Colonic mucosa (tissue), 4 donors: ENCODE measurements around the gene KHDC4. TPM values are rescaled to one million over a fixed set of nuclear protein-coding genes. Genes with fewer than 3 reads are reported as not detected.

Experiments used
- DNase-seq: peaks from one replicate; pipeline ENCODE4 v3.0.0-alpha.2; 2020
- H3K27ac ChIP-seq: fragments of 200-600 bp; one replicate; pipeline ENCODE4 v1.8.0; 2021
- H3K27me3 ChIP-seq: fragments of 200-600 bp; one replicate; pipeline ENCODE4 v1.8.0; 2021
- H3K36me3 ChIP-seq: fragments of 200-600 bp; one replicate; pipeline ENCODE4 v1.8.0; 2021
- H3K4me1 ChIP-seq: fragments of 200-600 bp; one replicate; pipeline ENCODE4 v1.8.0; 2021; ENCODE audit warnings: mild to moderate bottlenecking
- H3K4me3 ChIP-seq: fragments of 200-600 bp; one replicate; pipeline ENCODE4 v1.8.0; 2021
- H3K9ac ChIP-seq, 2 donors: one replicate each; pipeline ENCODE4 v1.7.0; 2013; ENCODE audit warnings: control low read depth in 2 of 2, low read depth in 2 of 2, low read length in 2 of 2
- H3K9me3 ChIP-seq: fragments of 200-600 bp; one replicate; pipeline ENCODE4 v1.8.0; 2021
- CTCF ChIP-seq: fragments of 200-600 bp; IDR thresholded peaks from one replicate; pipeline ENCODE4 v1.8.0; 2022; ENCODE audit warnings: antibody characterized with exemption, mild to moderate bottlenecking
- intact Hi-C: fragments of 100-400 bp; cut with DNase I; formaldehyde crosslinking; loops from one replicate; pipeline ENCODE4 v1.14.1; 2022
- microRNA-seq: library from miRNA; unstranded; fragments of <30 nt; microRNA quantifications from one replicate; pipeline ENCODE4, GENCODE V29; 2019
- total RNA-seq, 2 donors: library from RNA; stranded (reverse); fragmentation: NEBNext Ultra II Directional in 1 of 2; extraction: Animal tissue kit (Norgen Biotek cat#: 25700) in 1 of 2; gene quantifications; one replicate each; pipeline ENCODE4 v1.2.1, GENCODE V29; 2021
- donor health status: healthy.
- donor health status: DM: no; HTN: no; CAD: no.
- donor health status: DM: no; HTN: no; CAD: no.

Gene KHDC4
- total RNA-seq, 2 donors from 2014 or later, result 42.5 to 56.0 TPM

DNA sequence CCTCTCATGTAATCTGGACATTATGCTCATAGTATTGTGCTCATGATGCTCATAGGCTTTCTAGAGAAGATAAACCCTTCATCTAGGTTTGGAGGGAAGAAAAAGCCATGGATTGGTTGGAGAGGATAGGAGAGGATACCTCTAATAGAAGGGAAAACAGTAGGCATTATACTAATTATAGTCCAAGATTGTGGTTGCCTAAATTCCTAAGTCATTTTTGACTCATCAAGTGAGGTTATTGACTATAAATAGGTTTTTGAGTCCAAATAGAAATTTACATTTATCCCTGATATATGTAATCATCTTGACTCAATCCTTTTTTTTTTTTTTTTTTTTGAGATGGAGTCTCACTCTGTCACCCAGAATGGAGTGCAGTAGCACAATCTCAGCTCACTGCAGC is 69.8 kb downstream of the KHDC4 start:
- intact Hi-C loops, result no loop called here
- H3K27me3 ChIP-seq, result no peaks in the 10 kb centered on the region
- H3K9ac ChIP-seq, result no peak overlapping the region
- no peak for DNase-seq
- no peaks in the 10 kb centered on the region for H3K9me3 ChIP-seq
- H3K27ac ChIP-seq, result no peak overlapping the region
- no peak overlapping the region for H3K4me3 ChIP-seq
- TF ChIP-seq CTCF, result no peak
- no peaks in the 10 kb centered on the region for H3K4me1 ChIP-seq
- H3K36me3 ChIP-seq, result no peaks in the 10 kb centered on the region

Small RNA genes within 50 kb of the gene (microRNA-seq; reads per million reads assigned to microRNA genes)
- not detected for gene MIR6738

Other genes starting within 250 kb of the KHDC4 start
- 10 to 100 TPM; 41.9 to 62.1 TPM for gene YY1AP1, start 245.6 kb downstream of the KHDC4 start, total RNA-seq
- 100 to 1,000 TPM in 1 of 2 donors, 10 to 100 TPM in 1; 75.7 to 106 TPM for gene DAP3, start 245.3 kb downstream of the KHDC4 start, total RNA-seq
- gene GON4L, start 77.2 kb downstream of the KHDC4 start, total RNA-seq, result 10 to 100 TPM; 33.3 to 34.7 TPM
- gene SYT11, start 74.8 kb downstream of the KHDC4 start, total RNA-seq, result 1 to 10 TPM; 1.2 to 4.6 TPM
- gene RIT1, start 23.1 kb downstream of the KHDC4 start, total RNA-seq, result 10 to 100 TPM; 14.6 to 51.7 TPM
- gene RXFP4, start 7.2 kb upstream of the KHDC4 start, total RNA-seq, result 1 to 10 TPM; 4.2 to 4.6 TPM
- gene ARHGEF2, start 44.1 kb upstream of the KHDC4 start, total RNA-seq, result 10 to 100 TPM; 91.9 to 92.6 TPM
- 100 to 1,000 TPM; 204 to 208 TPM for gene SSR2, start 86.5 kb upstream of the KHDC4 start, total RNA-seq
- gene UBQLN4, start 119.4 kb upstream of the KHDC4 start, total RNA-seq, result 10 to 100 TPM; 23.2 to 43.4 TPM
- gene LAMTOR2, start 120.4 kb upstream of the KHDC4 start, total RNA-seq, result 10 to 100 TPM; 69.4 to 83.9 TPM
- 100 to 1,000 TPM; 213 TPM for gene RAB25, start 126.7 kb upstream of the KHDC4 start, total RNA-seq
- gene MEX3A, start 148.1 kb upstream of the KHDC4 start, total RNA-seq, result 1 to 10 TPM; 1.6 to 3.7 TPM
- gene LMNA, start 180.3 kb upstream of the KHDC4 start, total RNA-seq, result 100 to 1,000 TPM; 414 to 610 TPM
- 1 to 10 TPM; 4.5 to 5.6 TPM for gene SEMA4A, start 219.2 kb upstream of the KHDC4 start, total RNA-seq